Heart left ventricle (tissue), 16 donors: Measurements from ENCODE around the gene SLC22A13. TPM values are rescaled to one million over a fixed set of nuclear protein-coding genes. Genes with fewer than 3 reads are reported as not detected.

ENCODE experiments used
- ATAC-seq, 4 donors: fragments of 200-7000 bp; cut with Tn5 transposase; one replicate each; pipeline ENCODE4 v1.9.1; 2020 to 2022; ENCODE audit warnings: moderate library complexity in 4 of 4, mild to moderate bottlenecking in 3 of 4, moderate number of reproducible peaks in 1 of 4
- DNase-seq, 5 donors: peaks; one replicate each; pipeline ENCODE4 v3.0.0-alpha.2; 2020
- H3K27ac ChIP-seq, 12 donors: fragments of 200-600 bp; sonication (generic) in 4 of 12; one replicate each; pipeline versions ENCODE4 v1.5.0 to v1.8.0; 2016 to 2022; ENCODE audit warnings: mild to moderate bottlenecking in 2 of 12
- H3K27me3 ChIP-seq, 9 donors: fragments of 200-600 bp; sonication (generic) in 2 of 9; one replicate each; pipeline versions ENCODE4 v1.5.1 to v1.8.0; 2016 to 2022; ENCODE audit warnings: mild to moderate bottlenecking in 3 of 9
- H3K36me3 ChIP-seq, 9 donors: fragments of 200-600 bp; sonication (generic) in 2 of 9; one replicate each; pipeline versions ENCODE4 v1.5.0 to v1.8.0; 2018 to 2022; ENCODE audit warnings: mild to moderate bottlenecking in 2 of 9
- H3K4me1 ChIP-seq, 12 donors: fragments of 200-600 bp; sonication (generic) in 4 of 12; one replicate each; pipeline versions ENCODE4 v1.5.0 to v1.8.0; 2016 to 2022; ENCODE audit warnings: mild to moderate bottlenecking in 3 of 12
- H3K4me3 ChIP-seq, 12 donors: fragments of 200-600 bp; sonication (generic) in 4 of 12; one replicate each; pipeline versions ENCODE4 v1.5.0 to v1.8.0; 2017 to 2022; ENCODE audit warnings: mild to moderate bottlenecking in 9 of 12, moderate library complexity in 4 of 12
- H3K9me3 ChIP-seq, 12 donors: fragments of 200-600 bp; sonication (generic) in 4 of 12; one replicate each; pipeline versions ENCODE4 v1.5.0 to v1.8.0; 2016 to 2022; ENCODE audit warnings: mild to moderate bottlenecking in 1 of 12
- CTCF ChIP-seq, 12 donors: fragments of 200-600 bp; sonication (generic) in 4 of 12; IDR thresholded peaks; one replicate each; pipeline versions ENCODE4 v1.5.0 to v1.8.0; 2018 to 2022; ENCODE audit warnings: antibody characterized with exemption in 12 of 12, mild to moderate bottlenecking in 5 of 12
- POLR2A ChIP-seq, 2 donors: fragments of 450-650 bp; IDR thresholded peaks; one replicate each; pipeline ENCODE4 v1.6.1; 2017; ENCODE audit warnings: antibody characterized with exemption in 2 of 2, mild to moderate bottlenecking in 2 of 2, moderate library complexity in 2 of 2
- WGBS, 4 donors: extraction: QIAGEN DNeasy Blood & Tissue Kit in 2 of 4; methylation state at CpG; one replicate each; pipeline versions ENCODE4 v1.1.5 to v1.1.7; 2013 to 2018; 5-methylcytosine and 5-hydroxymethylcytosine counted together
- intact Hi-C, 10 donors: fragments of 100-400 bp; cut with DNase I; formaldehyde crosslinking; loops; one replicate each; pipeline versions ENCODE4 v1.11.1 to v1.14.2; 2022
- polyA plus RNA-seq, 2 donors: library from polyadenylated mRNA; stranded (reverse); fragments of 200-250 nt; gene quantifications; one replicate each; pipeline ENCODE4 v1.2.3, GENCODE V29; 2013
- total RNA-seq, 9 donors: library from RNA; depleted of rRNA in 2 of 9; stranded (reverse); fragments of >200 nt in 2 of 9; fragmentation: NEBNext Ultra II Directional in 3 of 9; extraction: Animal tissue kit (Norgen Biotek cat#: 25700) in 3 of 9; gene quantifications; one replicate each; pipeline versions ENCODE4 v1.1.0 to v1.2.4, GENCODE V29; 2016 to 2023
- donor health status: ischemic (EF 13 %, LVEDD 7.1; RV severe dilation, severe dysfunction).
- donor health status: healthy with polysubstance abuse.
- donor health status: DM: no; HTN: yes; CAD: no.
- donor health status: DM: no; HTN: no; CAD: no.
- donor health status: ischemic (EF 25% LVEDD 6.9; RV normal size, moderate dysfunction).
- donor health status: ischemic (EF 25% LVEDD 5.7; RV mildly dilated, moderate dysfunction).
- donor health status: healthy.
- donor health status: DM: yes; HTN: yes; CAD: no.
- donor health status: ischemic (EF 35%, LVEDD 5.7; RV mildly dilated, moderate dysfunction).
- donor health status: nonischemic (EF 11% LVEDD 7.7; RV severe dilation, severe dysfunction).
- donor health status: DM: yes; HTN: yes; CAD: no.
- donor health status: PGD.
- donor health status: ischemic (EF 29% LVEDD 5.4; RV normal size, mild dysfunction).
- donor health status: nonischemic (EF 23%, LVEDD 6.1; RV moderate dilation, normal function).

Gene SLC22A13
- total and polyA plus RNA-seq, 11 donors, result 0.07 to 0.24 (median 0.13) TPM; not detected in 5

- intact Hi-C loops, result no loop called here
- no peaks in the 10 kb centered on the region for H3K9me3 ChIP-seq
- no peak overlapping the region for H3K4me3 ChIP-seq
- H3K27me3 ChIP-seq, result no peaks in the 10 kb centered on the region
- H3K27ac ChIP-seq, result no peak overlapping the region
- ATAC-seq (no peak), DNase-seq (no peak)
- 94 to 95% (median 95%) methylated on average over 5 of the region's 5 CpGs for WGBS, 4 donors
- H3K4me1 ChIP-seq, result peaks cover 0 to 6% (median 0%) of the 10 kb centered on the region in 12 donors
- TF ChIP-seq POLR2A (IDR thresholded peaks at IDR 0.05) (no peak), CTCF (IDR thresholded peaks at IDR 0.05) (no peak)
- peaks cover 0 to 8% (median 0%) of the 10 kb centered on the region in 9 donors for H3K36me3 ChIP-seq
Observed at GRCh38 chr3:38271553-38271952, 5.9 kb downstream of the SLC22A13 start.

GRCh38 chr3:38274864-38275649, 9.4 kb downstream of the SLC22A13 start:
- Histone ChIP-seq H3K4me1 (no peaks in the 10 kb centered on the region), H3K4me3 (no peak overlapping the region), H3K36me3 (peaks cover 0 to 8% (median 0%) of the 10 kb centered on the region in 9 donors), H3K9me3 (no peaks in the 10 kb centered on the region), H3K27me3 (no peaks in the 10 kb centered on the region), H3K27ac (no peak overlapping the region)
- WGBS, 4 donors, result 94 to 95% (median 95%) methylated on average over 16 to 21 of the region's 21 CpGs
- intact Hi-C loops, result no loop called here
- no peak for TF ChIP-seq POLR2A (IDR thresholded peaks at IDR 0.05)
- TF ChIP-seq CTCF (IDR thresholded peaks at IDR 0.05), result no peak
- ATAC-seq, result no peak
- no peak for DNase-seq

GRCh38 chr3:38275658-38276057, 10.0 kb downstream of the SLC22A13 start:
- intact Hi-C loops, result no loop called here
- H3K4me1 ChIP-seq, result no peaks in the 10 kb centered on the region
- H3K9me3 ChIP-seq, result no peaks in the 10 kb centered on the region
- DNase-seq (no peak), ATAC-seq (no peak)
- no peak overlapping the region for H3K4me3 ChIP-seq
- TF ChIP-seq CTCF (IDR thresholded peaks at IDR 0.05) (no peak), POLR2A (IDR thresholded peaks at IDR 0.05) (no peak)
- H3K27ac ChIP-seq, result no peak overlapping the region
- peaks cover 0 to 8% (median 0%) of the 10 kb centered on the region in 9 donors for H3K36me3 ChIP-seq
- WGBS, 4 donors, result 93 to 95% (median 94%) methylated on average over 6 to 8 of the region's 8 CpGs
- H3K27me3 ChIP-seq, result no peaks in the 10 kb centered on the region

GRCh38 chr3:38276081-38276916, 10.7 kb downstream of the SLC22A13 start:
- no peak for TF ChIP-seq POLR2A (IDR thresholded peaks at IDR 0.05)
- TF ChIP-seq CTCF (IDR thresholded peaks at IDR 0.05), result no peak
- intact Hi-C loops, result no loop called here
- 83 to 92% (median 90%) methylated on average over 12 to 13 of the region's 13 CpGs for WGBS, 4 donors

More at GRCh38 chr3:38276081-38276916, 10.7 kb downstream of the SLC22A13 start:
- H3K4me1 ChIP-seq, result no peaks in the 10 kb centered on the region
- H3K36me3 ChIP-seq, result peaks cover 0 to 8% (median 0%) of the 10 kb centered on the region in 9 donors
- ATAC-seq (peak in 2 of 4 donors; percentile 7 to 57), DNase-seq (no peak)
- no peaks in the 10 kb centered on the region for H3K9me3 ChIP-seq
- H3K4me3 ChIP-seq, result no peak overlapping the region
- no peak overlapping the region for H3K27ac ChIP-seq
- H3K27me3 ChIP-seq, result no peaks in the 10 kb centered on the region
